Gastrocnemius medialis (tissue), 4 donors: ENCODE results near the gene NPNT.

Experiments used
- CTCF ChIP-seq, 5 experiments: fragments of 450-650 bp in 3 of 5; fragments of 200-600 bp in 2 of 5; sonication (generic) in 2 of 5; IDR thresholded peaks in 4 of 5; conservative IDR thresholded peaks in 1 of 5; 1 replicate in 4 of 5; 2 replicates in 1 of 5; pipeline ENCODE4 v1.5.1; 2016 to 2019; ENCODE audit warnings: antibody characterized with exemption in 5 of 5, mild to moderate bottlenecking in 3 of 5, moderate library complexity in 3 of 5
- POLR2A ChIP-seq, 2 donors: fragments of 450-650 bp; IDR thresholded peaks; one replicate each; pipeline ENCODE4 v1.6.1; 2017; ENCODE audit warnings: antibody characterized with exemption in 2 of 2, mild to moderate bottlenecking in 2 of 2, moderate library complexity in 2 of 2

DNA sequence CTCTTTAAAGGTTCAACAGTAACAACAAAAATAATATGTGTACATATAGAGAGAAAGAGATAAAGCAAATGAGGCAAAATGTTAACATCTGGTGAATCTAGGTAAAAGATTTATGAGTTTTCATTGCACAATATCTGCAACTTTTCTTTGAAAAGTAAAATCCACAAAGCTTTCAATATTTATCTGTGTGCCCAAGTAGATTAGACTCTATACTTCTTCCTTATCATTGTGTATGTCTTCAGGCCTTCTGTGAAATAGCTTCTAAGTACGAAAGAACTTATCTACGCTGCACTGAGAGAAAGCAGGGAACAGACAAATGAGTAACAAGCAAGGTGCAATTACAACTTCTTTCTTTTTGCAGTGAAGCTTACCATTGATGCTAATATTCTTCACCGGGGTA, 81.6 kb downstream of the NPNT start:
- no peak for TF ChIP-seq POLR2A (IDR thresholded peaks at IDR 0.05)
- no peak for TF ChIP-seq CTCF (IDR thresholded peaks at IDR 0.05 in 4 of 5, conservative IDR thresholded peaks at IDR 0.05 in 1 of 5)
